Pancreas (tissue), 10 donors: ENCODE measurements around the gene FBXO7. TPM values are rescaled to one million over a fixed set of nuclear protein-coding genes. Genes with fewer than 3 reads are reported as not detected.
"Not testable (repeated sequence)": the region's sequence is repeated elsewhere in the genome, so short reads cannot be mapped to it uniquely, and the experiment has no call there.

Experiments used
- ATAC-seq, 4 donors: fragments of 200-7000 bp; cut with Tn5 transposase; one replicate each; pipeline versions ENCODE4 v1.8.0 to v1.9.1; 2020; ENCODE audit warnings: mild to moderate bottlenecking in 4 of 4, moderate library complexity in 4 of 4
- DNase-seq, 6 donors: peaks; one replicate each; pipeline ENCODE4 v3.0.0-alpha.2; 2020
- FAIRE-seq: peaks from 2 replicates; lab custom pipeline; 2012; peaks lifted over from hg19 to GRCh38; lab: Jason Lieb, UNC
- H3K27ac ChIP-seq, 4 donors: fragments of 200-600 bp; sonication (generic); 1 replicate in 3 of 4; 2 replicates in 1 of 4; pipeline versions ENCODE4 v1.5.0 to v1.8.0; 2020
- H3K27me3 ChIP-seq, 4 donors: fragments of 200-600 bp; one replicate each; pipeline ENCODE4 v1.8.0; 2021
- H3K36me3 ChIP-seq, 3 donors: fragments of 200-600 bp; sonication (generic) in 1 of 3; one replicate each; pipeline versions ENCODE4 v1.5.0 to v1.8.0; 2020 to 2021
- H3K4me1 ChIP-seq, 3 donors: fragments of 200-600 bp; one replicate each; pipeline ENCODE4 v1.8.0; 2021
- H3K4me3 ChIP-seq, 4 donors: fragments of 200-600 bp; sonication (generic) in 2 of 4; one replicate each; pipeline versions ENCODE4 v1.5.0 to v1.8.0; 2020 to 2021
- H3K9me3 ChIP-seq, 4 donors: fragments of 200-600 bp; one replicate each; pipeline ENCODE4 v1.8.0; 2021
- WGBS, 2 donors: extraction: QIAGEN DNeasy Blood & Tissue Kit; methylation state at CpG; one replicate each; pipeline ENCODE4 v1.1.7; 2013; 5-methylcytosine and 5-hydroxymethylcytosine counted together
- intact Hi-C, 3 donors: fragments of 100-400 bp; cut with DNase I; formaldehyde crosslinking; loops; one replicate each; pipeline versions ENCODE4 v1.11.1 to v1.14.2; 2022
- polyA plus RNA-seq, 2 donors: library from polyadenylated mRNA; stranded (reverse); fragments of 200-250 nt; gene quantifications; one replicate each; pipeline ENCODE4 v1.2.3, GENCODE V29; 2013
- total RNA-seq, 6 donors: library from RNA; stranded (reverse); fragmentation: NEBNext Ultra II Directional in 4 of 6; extraction: Animal tissue kit (Norgen Biotek cat#: 25700) in 4 of 6; gene quantifications; one replicate each; pipeline versions ENCODE4 v1.2.1 to v1.2.4, GENCODE V29; 2021 to 2023
- TF ChIP-seq, protein P1 (sequence below), 4 donors: fragments of 200-600 bp; sonication (generic) in 3 of 4; IDR thresholded peaks; one replicate each; pipeline versions ENCODE4 v1.5.0 to v1.8.0; 2021; ENCODE audit warnings: antibody characterized with exemption in 4 of 4
- donor health status: healthy with polysubstance abuse.
- donor health status: DM: no; HTN: no; CAD: no; lungs with moderate emphysema.
- donor health status: DM: no; HTN: no; CAD: no.
- donor health status: control.
- donor health status: control.
- donor health status: Bipolar disorder and iron deficiency.
- donor health status: DM: yes; HTN: yes; CAD: no.
- donor health status: DM: no; HTN: no; CAD: no.
- donor health status: DM: no; HTN: no; CAD: no.
- donor health status: DM: yes; HTN: yes; CAD: no.

FBXO7 gene
- total and polyA plus RNA-seq, 8 donors, result 22.5 to 57.0 (median 28.7) TPM

DNA sequence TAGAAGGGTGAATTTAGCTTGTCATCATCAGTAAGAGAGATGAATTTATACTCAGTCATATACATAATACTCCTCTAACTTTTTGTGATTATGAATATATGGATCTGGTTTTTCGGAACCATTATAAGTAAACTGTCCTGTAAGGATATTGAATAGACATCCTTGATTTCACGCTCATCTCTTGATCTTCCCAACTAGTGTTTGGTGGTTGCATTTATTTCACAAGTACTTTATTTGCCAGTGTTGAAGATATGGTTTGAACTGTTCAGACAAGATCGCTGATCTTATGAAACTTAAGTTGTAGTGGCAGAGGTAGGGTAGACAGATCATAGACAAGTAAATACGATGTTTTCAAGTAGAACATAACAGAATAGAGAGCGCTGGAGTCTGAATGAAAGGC, 3.0 kb downstream of the FBXO7 start:
- WGBS, 2 donors, result 88 to 89% methylated on average over 5 of the region's 5 CpGs
- FAIRE-seq, result no peak
- intact Hi-C loops, result loop anchor here in 1 of 3 donors (10.0 kb wide), 1 partner anchor 503 kb away; no protein-coding TSS in a partner anchor
- Histone ChIP-seq H3K4me1 (peaks cover 7 to 22% (median 18%) of the 10 kb centered on the region in 3 donors), H3K36me3 (no peaks in the 10 kb centered on the region), H3K9me3 (no peaks in the 10 kb centered on the region), H3K27me3 (no peaks in the 10 kb centered on the region), H3K27ac (no peak overlapping the region), H3K4me3 (no peak overlapping the region)
- TF ChIP-seq, protein P1, sequence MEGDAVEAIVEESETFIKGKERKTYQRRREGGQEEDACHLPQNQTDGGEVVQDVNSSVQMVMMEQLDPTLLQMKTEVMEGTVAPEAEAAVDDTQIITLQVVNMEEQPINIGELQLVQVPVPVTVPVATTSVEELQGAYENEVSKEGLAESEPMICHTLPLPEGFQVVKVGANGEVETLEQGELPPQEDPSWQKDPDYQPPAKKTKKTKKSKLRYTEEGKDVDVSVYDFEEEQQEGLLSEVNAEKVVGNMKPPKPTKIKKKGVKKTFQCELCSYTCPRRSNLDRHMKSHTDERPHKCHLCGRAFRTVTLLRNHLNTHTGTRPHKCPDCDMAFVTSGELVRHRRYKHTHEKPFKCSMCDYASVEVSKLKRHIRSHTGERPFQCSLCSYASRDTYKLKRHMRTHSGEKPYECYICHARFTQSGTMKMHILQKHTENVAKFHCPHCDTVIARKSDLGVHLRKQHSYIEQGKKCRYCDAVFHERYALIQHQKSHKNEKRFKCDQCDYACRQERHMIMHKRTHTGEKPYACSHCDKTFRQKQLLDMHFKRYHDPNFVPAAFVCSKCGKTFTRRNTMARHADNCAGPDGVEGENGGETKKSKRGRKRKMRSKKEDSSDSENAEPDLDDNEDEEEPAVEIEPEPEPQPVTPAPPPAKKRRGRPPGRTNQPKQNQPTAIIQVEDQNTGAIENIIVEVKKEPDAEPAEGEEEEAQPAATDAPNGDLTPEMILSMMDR (IDR thresholded peaks at IDR 0.05), result no peak
- DNase-seq, result no peak
- ATAC-seq, result no peak

DNA sequence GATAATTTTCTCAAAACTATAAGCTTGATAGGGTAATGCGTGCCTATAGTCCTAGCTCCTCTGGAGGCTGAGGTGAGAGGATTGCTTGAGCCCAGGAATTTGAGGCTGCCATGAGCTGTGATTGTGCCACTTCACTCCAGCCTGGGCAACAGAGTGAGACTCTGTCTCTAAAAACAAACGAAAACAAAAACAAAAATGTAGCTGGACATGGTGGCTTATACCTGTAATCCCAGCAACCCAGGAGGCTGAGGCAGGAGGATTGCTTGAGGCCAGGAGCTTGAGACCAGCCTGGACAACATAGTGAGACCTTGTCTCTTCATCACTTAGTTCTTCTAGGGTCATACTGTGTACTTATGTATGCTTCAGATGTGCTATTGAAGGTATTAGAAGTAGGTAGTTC, 3.9 kb downstream of the FBXO7 start:
- not testable (repeated sequence) for H3K27ac ChIP-seq, ATAC-seq, H3K36me3 ChIP-seq, H3K9me3 ChIP-seq, FAIRE-seq, H3K27me3 ChIP-seq, DNase-seq, H3K4me3 ChIP-seq
- 92 to 96% methylated on average over 2 of the region's 2 CpGs for WGBS, 2 donors
- intact Hi-C loops, result loop anchor here in 1 of 3 donors (10.0 kb wide), 1 partner anchor 504 kb away; no protein-coding TSS in a partner anchor
- peaks cover 5 to 21% (median 18%) of the 10 kb centered on the region in 3 donors for H3K4me1 ChIP-seq

DNA sequence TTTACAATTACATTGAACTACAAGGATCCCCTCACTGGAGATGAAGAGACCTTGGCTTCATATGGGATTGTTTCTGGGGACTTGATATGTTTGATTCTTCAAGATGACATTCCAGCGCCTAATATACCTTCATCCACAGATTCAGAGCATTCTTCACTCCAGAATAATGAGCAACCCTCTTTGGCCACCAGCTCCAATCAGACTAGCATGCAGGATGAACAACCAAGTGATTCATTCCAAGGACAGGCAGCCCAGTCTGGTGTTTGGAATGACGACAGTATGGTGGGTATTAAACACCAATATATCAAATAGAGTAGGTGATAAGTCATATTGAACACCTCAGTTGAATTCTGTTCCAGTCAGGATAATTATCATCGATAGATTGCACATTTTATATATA, 4.4 kb downstream of the FBXO7 start:
- Histone ChIP-seq H3K36me3 (no peaks in the 10 kb centered on the region), H3K27ac (no peak overlapping the region), H3K27me3 (no peaks in the 10 kb centered on the region), H3K4me3 (no peak overlapping the region), H3K9me3 (no peaks in the 10 kb centered on the region), H3K4me1 (peaks cover under 1 to 18% (median 17%) of the 10 kb centered on the region in 3 donors)
- WGBS, 2 donors, result 86 to 90% methylated on average over 3 of the region's 3 CpGs
- ATAC-seq (no peak), FAIRE-seq (no peak), DNase-seq (no peak)
- TF ChIP-seq, protein P1 (IDR thresholded peaks at IDR 0.05), result no peak
- intact Hi-C loops, result loop anchor here in 1 of 3 donors (10.0 kb wide), 1 partner anchor 504 kb away; no protein-coding TSS in a partner anchor

DNA sequence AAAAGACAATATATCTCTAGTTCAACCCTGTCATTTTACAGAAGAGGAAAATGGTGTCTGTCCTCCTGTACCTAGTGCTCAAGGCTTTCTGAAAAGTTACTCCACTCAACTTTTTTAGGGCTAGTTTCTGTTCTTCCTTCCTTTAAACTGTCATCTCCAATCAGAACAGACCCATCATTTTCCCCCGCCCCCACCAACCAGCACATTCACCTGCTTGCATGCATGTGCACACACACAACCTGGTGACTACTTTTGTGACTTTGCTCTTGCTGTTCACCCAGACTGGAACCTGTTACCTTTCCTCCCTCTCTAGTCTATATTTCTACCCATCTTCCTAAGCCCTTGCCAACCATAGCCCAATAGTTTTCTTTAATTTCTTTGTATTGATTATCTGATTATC, 5.6 kb downstream of the FBXO7 start:
- FAIRE-seq (no peak), DNase-seq (no peak), ATAC-seq (no peak)
- intact Hi-C loops, result no loop called here
- Histone ChIP-seq H3K9me3 (no peaks in the 10 kb centered on the region), H3K4me3 (no peak overlapping the region), H3K27me3 (no peaks in the 10 kb centered on the region), H3K27ac (no peak overlapping the region), H3K36me3 (peaks cover 0 to 3% (median 0%) of the 10 kb centered on the region in 3 donors), H3K4me1 (peaks cover 0 to 18% (median 16%) of the 10 kb centered on the region in 3 donors)
- 94 to 96% methylated on average over 1 of the region's 1 CpG for WGBS, 2 donors
- TF ChIP-seq, protein P1 (IDR thresholded peaks at IDR 0.05), result no peak

DNA sequence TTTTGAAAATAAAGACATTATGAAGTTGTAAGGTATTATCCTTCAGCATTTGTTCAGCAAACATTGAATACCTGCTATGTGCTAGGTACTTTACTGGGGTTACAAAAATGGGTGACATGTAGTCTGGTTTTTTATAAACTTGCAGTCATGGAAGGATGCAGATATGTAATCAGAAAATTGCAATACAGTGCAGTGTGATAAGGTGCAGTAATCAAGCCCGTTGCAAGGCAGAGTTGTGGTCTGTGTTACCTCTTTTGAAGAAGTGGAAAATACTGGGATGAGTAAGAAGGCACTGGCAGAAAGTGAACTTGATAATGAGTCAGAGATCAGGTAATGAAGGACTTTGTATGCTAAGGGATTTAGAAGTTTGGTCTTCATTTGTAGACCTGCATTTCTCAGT, 8.1 kb downstream of the FBXO7 start:
- intact Hi-C loops, result no loop called here
- Histone ChIP-seq H3K27me3 (no peaks in the 10 kb centered on the region), H3K9me3 (no peaks in the 10 kb centered on the region), H3K4me3 (no peak overlapping the region), H3K27ac (no peak overlapping the region), H3K36me3 (peaks cover 0 to 13% (median 0%) of the 10 kb centered on the region in 3 donors), H3K4me1 (peaks cover 0 to 3% (median under 1%) of the 10 kb centered on the region in 3 donors)
- ATAC-seq, result no peak
- DNase-seq, result no peak
- TF ChIP-seq, protein P1 (IDR thresholded peaks at IDR 0.05), result no peak
- WGBS, 2 donors, result 54 to 69% methylated on average over 1 of the region's 1 CpG
- no peak for FAIRE-seq
